ENCODE data around the gene FOXD3.

Gene FOXD3

GRCh38 chr1:63326473-63327380 lies 4.4 kb downstream of the FOXD3 start:
- H3K4me3 ChIP-seq (ENCODE audit: low read depth, low read length), result no peak overlapping the region

GRCh38 chr1:63327417-63328054 lies 5.2 kb downstream of the FOXD3 start:
- peak; percentile 84 for TF ChIP-seq CTCF (IDR thresholded peaks at IDR 0.05; ENCODE audit: borderline replicate concordance, insufficient read depth, low read depth, low read length)
- H3K4me3 ChIP-seq (ENCODE audit: low read depth, low read length), result no peak overlapping the region

More at GRCh38 chr1:63326473-63327380, 4.4 kb downstream of the FOXD3 start:
- no peak for TF ChIP-seq CTCF (IDR thresholded peaks at IDR 0.05; ENCODE audit: borderline replicate concordance, insufficient read depth, low read depth, low read length)

- no peak overlapping the region for H3K4me3 ChIP-seq (ENCODE audit: low read depth, low read length)
- no peak for TF ChIP-seq CTCF (IDR thresholded peaks at IDR 0.05; ENCODE audit: borderline replicate concordance, insufficient read depth, low read depth, low read length)
Observed at GRCh38 chr1:63328122-63328521, 5.8 kb downstream of the FOXD3 start.

DNA sequence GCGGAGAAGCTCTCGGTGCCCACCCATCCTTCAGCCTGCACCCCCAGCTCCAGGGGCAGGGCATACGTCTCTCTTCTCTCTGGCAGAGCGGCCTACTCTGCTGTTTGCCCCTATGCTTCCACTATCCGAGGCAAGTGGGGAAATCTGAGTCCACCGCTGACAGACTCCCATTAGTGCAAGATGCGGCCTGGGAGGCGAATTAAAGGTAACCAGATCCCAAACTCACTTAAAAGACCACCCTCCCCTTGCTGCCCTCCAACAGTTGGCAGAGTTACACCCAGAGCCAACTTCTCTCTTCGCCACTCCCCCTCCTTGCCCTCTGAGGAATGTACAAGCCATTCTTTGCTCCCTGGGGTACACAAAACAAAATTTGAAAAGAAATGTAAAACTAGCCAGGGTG lies 6.4 kb downstream of the FOXD3 start:
- TF ChIP-seq CTCF (IDR thresholded peaks at IDR 0.05; ENCODE audit: borderline replicate concordance, insufficient read depth, low read depth, low read length), result no peak
- H3K4me3 ChIP-seq (ENCODE audit: low read depth, low read length), result no peak overlapping the region

- H3K4me3 ChIP-seq (ENCODE audit: low read depth, low read length), result no peak overlapping the region
- TF ChIP-seq CTCF (IDR thresholded peaks at IDR 0.05; ENCODE audit: borderline replicate concordance, insufficient read depth, low read depth, low read length), result no peak
Observed at GRCh38 chr1:63329621-63330330, 7.4 kb downstream of the FOXD3 start.

GRCh38 chr1:63330331-63330916 lies 8.1 kb downstream of the FOXD3 start:
- H3K4me3 ChIP-seq (ENCODE audit: low read depth, low read length), result no peak overlapping the region
- no peak for TF ChIP-seq CTCF (IDR thresholded peaks at IDR 0.05; ENCODE audit: borderline replicate concordance, insufficient read depth, low read depth, low read length)
